WTC11 (cell line): ENCODE measurements around the gene TSPAN1. TPM values are rescaled to one million over a fixed set of nuclear protein-coding genes. Genes with fewer than 3 reads are reported as not detected.

Experiments
- ATAC-seq: fragments of 200-7000 bp; cut with Tn5 transposase; 2 replicates; pipeline ENCODE4 v1.10.0; 2021; ENCODE audit warnings: mild to moderate bottlenecking, moderate library complexity
- CTCF ChIA-PET: fragments of 300-600 bp; sonication (Branson Sonifier 250); formaldehyde crosslinking; loops from one replicate; lab custom pipeline; 2021; ENCODE audit warnings: antibody characterized with exemption; lab: Charles Lee
- POLR2A ChIA-PET: fragments of 350-600 bp; sonication (Branson Sonifier 250); formaldehyde crosslinking; loops from one replicate; lab custom pipeline; 2021; ENCODE audit warnings: antibody characterized with exemption; lab: Charles Lee
- DNase-seq: peaks from one replicate; pipeline ENCODE4 v3.0.0; 2021; ENCODE audit warnings: low spot score
- H3K27ac Mint-ChIP-seq: 2 replicates; pipeline ENCODE4 v1.8.0; 2021; ENCODE audit warnings: mixed read lengths
- H3K27me3 Mint-ChIP-seq: 2 replicates; pipeline ENCODE4 v1.8.0; 2021; ENCODE audit warnings: low read depth, mild to moderate bottlenecking, moderate library complexity, mixed read lengths
- H3K36me3 Mint-ChIP-seq: 2 replicates; pipeline ENCODE4 v1.8.0; 2021; ENCODE audit warnings: mixed read lengths
- H3K4me1 Mint-ChIP-seq: 2 replicates; pipeline ENCODE4 v1.8.0; 2022; ENCODE audit warnings: mixed read lengths
- H3K4me3 Mint-ChIP-seq: 2 replicates; pipeline ENCODE4 v1.8.0; 2021; ENCODE audit warnings: mild to moderate bottlenecking, moderate library complexity, mixed read lengths
- H3K9me3 Mint-ChIP-seq: 2 replicates; pipeline ENCODE4 v1.8.0; 2021; ENCODE audit warnings: mixed read lengths
- AFF4 ChIP-seq: sonication (generic); formaldehyde crosslinking; IDR thresholded peaks from 2 replicates; pipeline ENCODE4 v1.8.1; 2023; ENCODE audit warnings: mild to moderate bottlenecking, missing genetic modification reagents, borderline replicate concordance
- ATF2 ChIP-seq: sonication (generic); formaldehyde crosslinking; IDR thresholded peaks from 2 replicates; pipeline ENCODE4 v1.8.1; 2022; ENCODE audit warnings: low read depth, missing genetic modification reagents, borderline replicate concordance
- CTCF ChIP-seq: fragments of 200-600 bp; IDR thresholded peaks from 2 replicates; pipeline ENCODE4 v1.8.0; 2022; ENCODE audit warnings: antibody characterized with exemption
- EMX1 ChIP-seq: fragments of 250-450 bp; sonication (Bioruptor Pico); IDR thresholded peaks from 2 replicates; pipeline ENCODE4 v1.8.0; 2021; ENCODE audit warnings: mild to moderate bottlenecking
- HMGXB4 ChIP-seq: sonication (generic); formaldehyde crosslinking; IDR thresholded peaks from 2 replicates; pipeline ENCODE4 v1.8.1; 2023; ENCODE audit warnings: mild to moderate bottlenecking, moderate library complexity, missing genetic modification reagents
- MYBL2 ChIP-seq: sonication (generic); formaldehyde crosslinking; IDR thresholded peaks from 2 replicates; pipeline ENCODE4 v1.8.1; 2023; ENCODE audit warnings: mild to moderate bottlenecking, moderate library complexity, missing genetic modification reagents
- SMAD4 ChIP-seq: sonication (generic); formaldehyde crosslinking; IDR thresholded peaks from 2 replicates; pipeline ENCODE4 v1.8.0; 2022; ENCODE audit warnings: mild to moderate bottlenecking, missing genetic modification reagents
- ZBTB43 ChIP-seq: sonication (generic); formaldehyde crosslinking; IDR thresholded peaks from 2 replicates; pipeline ENCODE4 v1.8.1; 2023; ENCODE audit warnings: mild to moderate bottlenecking, missing genetic modification reagents
- ZNF425 ChIP-seq: fragments of 250-450 bp; sonication (Bioruptor Pico); conservative IDR thresholded peaks from 2 replicates; pipeline ENCODE4 v1.9.0; 2021; ENCODE audit warnings: mild to moderate bottlenecking
- ZSCAN18 ChIP-seq: fragments of 250-450 bp; sonication (Bioruptor Pico); IDR thresholded peaks from 2 replicates; pipeline ENCODE4 v2.1.2; 2022; ENCODE audit warnings: mild to moderate bottlenecking, moderate library complexity
- total RNA-seq: library from RNA; stranded (reverse); gene quantifications from 3 replicates; pipeline ENCODE4 v1.2.3, GENCODE V29; 2021

TSPAN1 gene
- total RNA-seq, 1 experiment from 2014 or later, result 0.50 TPM

- TF ChIP-seq ZNF425 (CRISPR knock-in tag), result no peak
- TF ChIP-seq EMX1 (CRISPR knock-in tag), result no peak
- no peak for TF ChIP-seq MYBL2 (CRISPR knock-in tag)
- TF ChIP-seq ZSCAN18 (CRISPR knock-in tag), result no peak
- TF ChIP-seq HMGXB4 (CRISPR knock-in tag), result no peak
- no peak for TF ChIP-seq ZBTB43
- TF ChIP-seq AFF4 (CRISPR knock-in tag), result no peak
- TF ChIP-seq ATF2, result no peak
- TF ChIP-seq CTCF, result no peak
- TF ChIP-seq SMAD4 (CRISPR knock-in tag), result no peak
- Mint-ChIP-seq H3K4me3 (no peak overlapping the region), H3K36me3 (peaks cover 18% of the 10 kb centered on the region), H3K27ac (no peak overlapping the region), H3K4me1 (peaks cover 5% of the 10 kb centered on the region), H3K9me3 (no peaks in the 10 kb centered on the region), H3K27me3 (no peaks in the 10 kb centered on the region)
- CTCF ChIA-PET, result interaction anchor here (2.5 kb wide), 1 partner anchor 30 kb away, joined by 11 read pairs; no protein-coding TSS in a partner anchor
- POLR2A ChIA-PET, result interaction anchor here (0.6 kb wide), 1 partner anchor 8 kb away, joined by 5 read pairs; no protein-coding TSS in a partner anchor
- ATAC-seq, result no peak
- no peak for DNase-seq
Measured at GRCh38 chr1:46193984-46194570, 19.2 kb downstream of the TSPAN1 start.
